Measurements from ENCODE around the gene EGFR.
A peak's percentile ranks its signal among the peaks of the same experiment; 100 is the strongest.

The EGFR gene

GRCh38 chr7:55018361-55019190 is at the start of gene EGFR:
Gene EGFR (plus strand): TSS chr7:55019017. CDS start chr7:55019278, 261 bp downstream.
- DNase-seq (ENCODE audit: low read depth in 3 of 3), result no peak

DNA sequence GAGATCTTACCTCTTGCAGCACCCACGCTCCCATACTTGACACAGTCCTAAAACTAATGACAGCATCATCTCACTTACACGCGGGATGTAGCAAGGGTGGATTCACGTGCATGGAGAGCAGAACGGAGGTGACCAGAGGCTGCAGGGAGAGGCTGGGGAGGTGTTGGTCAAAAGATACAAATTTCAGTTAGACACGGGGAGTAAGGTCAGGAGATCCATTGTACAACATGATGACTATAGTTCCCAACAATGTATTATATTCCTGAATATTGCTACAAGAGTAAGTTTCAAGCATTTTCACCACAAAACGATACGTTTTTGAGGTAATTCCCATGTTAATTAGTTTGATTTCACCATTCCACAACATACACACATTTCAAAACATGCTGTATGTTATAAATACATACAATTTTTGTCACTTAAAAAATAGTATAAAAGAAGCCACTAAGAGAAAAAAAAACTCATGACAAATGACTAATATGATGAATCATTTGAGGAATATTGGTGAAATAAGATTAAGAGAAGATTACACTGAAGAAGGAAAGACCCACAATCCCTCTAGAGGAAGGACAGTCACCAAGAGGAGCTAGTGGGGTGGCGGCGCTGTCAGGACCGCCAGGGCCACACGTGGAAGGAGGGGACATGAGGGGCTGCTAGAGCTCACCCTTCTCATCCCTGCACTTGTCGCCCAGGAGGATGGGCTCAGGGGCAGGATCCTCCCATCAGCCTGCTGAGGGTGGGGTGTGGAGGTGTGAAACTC is 49.4 kb upstream of the EGFR start:
- no peak for DNase-seq (ENCODE audit: low read depth in 3 of 3)

- DNase-seq (ENCODE audit: low read depth in 3 of 3), result no peak
Observed at GRCh38 chr7:54972733-54973294, 46.0 kb upstream of the EGFR start.

DNA sequence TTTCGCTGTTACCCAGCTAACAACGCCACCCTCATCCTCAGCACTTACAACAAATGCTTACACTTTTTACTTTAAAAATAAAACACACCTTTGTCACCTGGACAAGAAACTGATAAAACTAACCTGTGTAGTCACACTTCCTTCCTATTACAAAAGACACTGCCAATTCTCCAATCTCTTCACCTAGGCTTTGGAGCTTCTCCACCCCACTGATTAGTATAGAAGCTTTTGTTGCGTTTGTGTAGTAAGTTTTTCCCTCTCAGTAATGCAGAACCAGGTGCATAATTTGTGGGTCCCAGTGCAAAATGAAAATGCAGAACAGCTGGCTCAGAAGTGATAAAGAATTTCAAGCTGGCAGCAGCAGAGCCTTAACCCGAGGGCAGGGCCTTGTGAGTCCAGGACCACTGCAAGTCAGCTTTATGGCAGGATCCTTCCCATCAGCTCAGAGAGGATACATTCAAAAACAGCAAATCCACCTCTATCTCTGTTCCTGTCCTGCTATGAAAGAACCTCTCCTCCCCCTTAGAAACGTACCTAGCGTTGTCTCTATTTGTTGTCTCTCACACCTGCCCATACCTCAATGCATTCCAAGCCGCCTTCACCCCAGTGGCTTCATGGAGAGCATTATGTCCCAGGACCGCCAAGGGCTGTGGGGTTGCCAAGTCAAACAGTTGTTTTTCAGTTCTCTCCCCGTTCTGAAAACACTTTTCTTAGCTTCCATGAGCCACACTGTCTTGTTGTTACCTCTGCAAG is 40.3 kb upstream of the EGFR start:
- DNase-seq (ENCODE audit: low read depth in 3 of 3), result no peak

DNA sequence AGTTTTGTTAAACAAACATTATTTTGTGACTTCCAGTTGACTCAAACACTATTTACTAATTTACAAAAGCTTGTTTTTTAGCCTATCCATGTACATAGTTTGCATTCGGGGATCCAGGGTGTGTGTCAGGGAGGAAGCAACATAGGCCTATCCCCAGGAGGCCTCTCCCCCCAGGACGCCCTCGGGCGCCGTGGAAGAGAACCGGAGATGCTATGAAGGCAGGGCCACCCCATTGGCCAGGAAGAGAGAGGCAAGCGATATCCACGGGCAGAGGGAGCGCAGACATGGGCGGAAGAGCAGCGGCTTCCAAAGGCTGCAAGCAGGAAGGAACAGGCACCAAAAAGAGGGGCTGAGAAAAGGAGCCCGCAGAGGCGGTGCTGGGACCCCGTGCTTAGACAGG is 38.3 kb upstream of the EGFR start:
- DNase-seq (ENCODE audit: low read depth in 3 of 3), result no peak

DNA sequence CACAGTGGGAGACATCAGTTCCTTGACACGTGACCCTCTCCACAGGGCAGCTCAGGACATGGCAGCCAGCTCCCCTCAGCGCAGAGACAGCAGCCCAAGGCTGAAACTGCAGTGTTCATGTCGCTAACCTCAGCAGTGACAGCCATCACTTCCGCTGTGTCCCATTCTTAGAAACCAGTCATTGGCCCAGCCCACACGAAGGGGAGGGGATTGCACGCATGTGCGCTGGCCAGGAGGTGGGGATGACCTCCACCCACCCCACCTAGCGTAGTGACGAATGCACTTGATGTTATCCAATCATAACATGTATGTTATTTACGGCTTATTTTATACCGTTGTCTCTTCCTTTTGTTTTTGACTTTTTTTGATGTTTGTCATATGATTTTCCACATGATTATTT is 36.9 kb upstream of the EGFR start:
- DNase-seq (ENCODE audit: low read depth in 3 of 3), result no peak

- DNase-seq (ENCODE audit: low read depth in 3 of 3), result no peak
Observed at GRCh38 chr7:54985426-54986330, 33.1 kb upstream of the EGFR start.

DNA sequence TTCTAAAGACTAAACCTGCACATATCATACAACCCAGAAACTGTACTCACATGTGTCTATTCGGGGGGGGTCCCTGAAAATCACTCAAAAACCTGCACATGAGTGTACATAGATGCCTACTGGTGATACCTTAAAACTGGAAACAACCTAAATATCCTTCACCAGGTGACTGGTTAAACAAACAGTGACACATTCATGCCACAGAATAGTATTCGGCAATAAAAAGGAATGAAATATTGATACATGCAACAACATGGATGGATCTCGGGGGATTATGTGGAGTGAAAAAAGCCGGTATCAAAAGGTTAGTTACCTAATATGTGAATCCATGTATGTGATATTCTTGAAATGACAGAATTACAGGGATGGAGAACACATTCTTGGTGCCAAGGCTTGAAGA is 32.1 kb upstream of the EGFR start:
- DNase-seq (ENCODE audit: low read depth in 3 of 3), result no peak

DNA sequence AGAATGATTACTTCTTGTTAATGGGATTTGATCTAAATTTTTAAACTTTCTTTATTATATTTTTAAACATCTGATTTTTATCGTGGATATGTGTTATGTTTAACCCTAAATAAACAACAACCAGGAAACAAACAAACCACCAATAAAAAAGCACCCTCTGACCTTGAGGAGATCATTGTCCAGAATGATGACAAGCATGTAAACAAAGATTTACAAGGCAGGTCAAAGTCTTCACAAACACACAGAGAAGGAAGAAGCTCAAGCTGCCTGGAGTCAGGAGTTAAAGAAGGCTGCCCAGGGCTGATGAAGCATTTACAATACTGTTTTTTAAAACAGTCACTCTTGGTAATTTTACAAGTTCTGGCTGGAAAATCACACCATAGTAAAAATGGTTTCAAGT is 31.0 kb upstream of the EGFR start:
- DNase-seq (ENCODE audit: low read depth in 3 of 3), result no peak

DNA sequence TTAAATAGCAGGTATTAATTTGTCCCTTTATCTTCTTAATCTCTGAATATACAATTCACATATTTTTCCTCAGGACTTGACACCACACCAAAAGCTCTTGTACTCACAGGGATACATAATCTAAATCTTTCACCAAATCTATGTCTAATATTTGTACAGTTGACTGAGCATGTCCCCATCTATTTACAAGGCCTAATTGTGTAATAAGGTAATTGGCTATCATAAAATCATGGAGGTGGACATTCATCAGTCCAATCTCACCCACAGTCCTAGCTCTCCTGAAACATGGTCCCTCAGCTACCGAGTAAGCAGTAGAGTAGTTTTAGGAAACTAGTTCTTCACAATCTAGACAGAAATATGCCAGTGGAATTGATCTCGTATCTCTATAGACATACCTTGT is 30.3 kb upstream of the EGFR start:
- no peak for DNase-seq (ENCODE audit: low read depth in 3 of 3)

DNA sequence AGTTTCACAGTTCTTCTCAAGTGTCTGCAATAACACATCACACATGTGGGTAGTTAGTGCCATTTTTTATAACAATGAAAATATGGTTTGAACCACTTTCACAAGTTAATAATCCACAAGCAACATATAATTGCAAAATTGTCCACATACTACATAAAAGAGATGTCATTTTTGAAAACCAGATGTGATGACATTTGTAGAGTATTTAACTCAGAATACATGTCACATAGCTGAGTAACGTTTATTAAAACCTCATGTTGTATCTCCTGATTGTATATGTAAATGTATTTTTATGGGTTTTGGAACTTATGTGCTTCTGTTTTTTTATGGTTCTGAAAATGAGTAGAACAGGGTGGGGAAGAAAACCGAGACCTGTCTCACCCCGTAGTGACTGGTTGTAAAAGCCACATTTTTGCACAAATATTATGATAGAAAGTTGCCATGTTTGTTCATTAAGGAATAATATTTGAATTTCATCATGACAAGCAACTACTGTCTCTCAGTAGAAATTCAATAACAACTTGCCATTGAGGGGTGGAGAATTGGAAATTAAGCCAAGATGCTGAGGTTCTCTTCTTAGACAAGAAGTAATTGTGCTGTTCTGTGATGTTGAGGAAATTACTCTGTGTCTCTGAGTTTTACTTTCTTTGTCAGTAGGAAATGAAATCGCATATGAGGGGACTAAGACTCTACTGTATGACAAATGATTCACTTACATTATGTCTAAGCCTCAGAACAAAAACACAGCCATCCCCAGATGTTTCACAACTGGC is 29.2 kb upstream of the EGFR start:
- no peak for DNase-seq (ENCODE audit: low read depth in 3 of 3)

- no peak for DNase-seq (ENCODE audit: low read depth in 3 of 3)
Observed at GRCh38 chr7:54991341-54991740, 27.5 kb upstream of the EGFR start.

DNA sequence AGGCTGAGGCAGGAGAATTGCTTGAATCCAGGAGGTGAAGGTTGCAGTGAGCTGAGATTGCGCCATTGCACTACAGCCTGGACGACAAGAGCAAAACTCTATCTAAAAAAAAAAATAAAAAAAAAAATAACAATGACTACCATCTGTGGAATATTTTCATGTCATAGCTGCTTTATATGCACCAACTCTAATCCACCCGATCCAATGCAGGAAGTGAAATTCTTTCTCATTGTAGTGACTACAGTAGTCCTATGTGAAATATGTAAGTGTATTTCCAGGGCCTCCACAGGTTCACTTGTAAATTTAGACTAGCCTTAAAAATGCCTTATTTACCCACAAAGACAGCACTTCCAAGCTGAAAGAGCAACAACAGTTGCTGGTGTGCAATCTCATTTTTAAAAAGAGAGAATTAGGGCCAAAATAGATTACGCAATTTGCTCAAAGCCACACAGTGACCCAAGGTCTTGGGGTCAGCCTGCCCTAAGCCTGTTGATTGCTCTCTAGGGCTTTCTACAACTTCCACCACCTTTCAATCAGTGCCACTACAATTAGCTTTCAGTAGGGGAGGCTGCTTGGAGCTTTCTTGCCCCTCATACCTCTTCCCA is 25.8 kb upstream of the EGFR start:
- no peak for DNase-seq (ENCODE audit: low read depth in 3 of 3)

- no peak for DNase-seq (ENCODE audit: low read depth in 3 of 3)
Observed at GRCh38 chr7:54995166-54995565, 23.7 kb upstream of the EGFR start.

DNA sequence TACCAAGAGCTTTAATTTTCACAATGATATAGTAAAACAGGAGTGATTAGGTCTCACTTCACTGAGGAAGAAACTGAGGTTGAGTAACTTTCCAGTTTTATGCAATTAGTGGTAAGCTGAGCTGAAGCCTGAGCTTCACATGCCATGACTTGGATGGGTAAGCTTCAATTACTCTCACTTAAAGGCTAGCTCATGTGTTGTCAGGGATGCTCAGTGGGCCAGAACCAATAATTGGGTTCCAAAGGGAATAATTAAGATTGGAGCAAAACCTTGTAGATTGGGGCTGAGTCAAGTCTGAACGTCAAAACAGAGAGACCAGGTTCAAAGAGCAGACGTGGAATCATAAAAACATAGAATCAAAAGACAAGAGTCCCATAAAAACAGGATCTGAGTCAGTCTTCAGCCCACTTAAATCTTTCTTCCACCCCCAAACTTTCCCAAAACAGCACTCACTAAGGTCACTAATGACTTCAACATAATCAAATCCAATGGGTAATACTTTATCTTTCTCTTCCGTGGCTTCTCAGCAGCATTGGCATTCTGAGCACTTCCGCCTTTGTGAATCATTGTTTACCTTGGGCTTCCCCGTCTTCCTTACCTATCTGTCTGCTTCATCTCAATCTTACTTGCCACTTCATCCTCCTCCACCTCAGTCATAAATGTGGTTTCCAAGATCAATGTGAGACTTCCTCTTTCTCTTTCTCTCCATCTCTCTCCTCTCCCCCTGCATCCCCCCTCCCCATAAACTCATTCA is 23.0 kb upstream of the EGFR start:
- peak in 1 of 3 experiments; percentile 13 for DNase-seq (ENCODE audit: low read depth in 3 of 3)

DNA sequence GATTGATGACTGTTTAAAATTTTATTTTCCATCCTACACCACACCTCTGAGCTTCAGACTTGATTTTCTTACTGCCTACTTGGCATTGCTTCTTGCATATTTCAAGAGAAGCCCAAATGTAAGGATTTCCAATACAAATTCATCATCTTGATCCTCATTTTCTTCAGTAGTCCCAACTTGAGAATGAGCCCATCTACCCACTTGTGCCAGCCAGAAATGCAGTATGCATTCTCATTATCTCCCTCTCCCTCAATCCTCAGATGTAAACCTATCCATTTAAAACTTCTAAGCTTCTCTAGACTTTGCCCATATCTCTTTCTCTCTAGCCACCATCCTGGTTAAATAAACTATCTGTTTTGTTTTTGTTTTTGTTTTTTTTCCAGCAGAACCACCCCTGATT is 22.4 kb upstream of the EGFR start:
- no peak for DNase-seq (ENCODE audit: low read depth in 3 of 3)

GRCh38 chr7:55004579-55004978 is 14.2 kb upstream of the EGFR start:
- DNase-seq (ENCODE audit: low read depth in 3 of 3), result no peak

GRCh38 chr7:55005241-55005851 is 13.5 kb upstream of the EGFR start:
- DNase-seq (ENCODE audit: low read depth in 3 of 3), result no peak

GRCh38 chr7:55006499-55006898 is 12.3 kb upstream of the EGFR start:
- DNase-seq (ENCODE audit: low read depth in 3 of 3), result no peak

All from stimulated activated CD4-positive, alpha-beta T cell treated with anti-CD3 and anti-CD28 coated beads, TNF-alpha, amount 100 ng/mL, for 24 hours (primary cell).